SK-N-SH (cell line): ENCODE data around the gene USP32. TPM values are rescaled to one million over a fixed set of nuclear protein-coding genes. Genes with fewer than 3 reads are reported as not detected.
"Not testable (repeated sequence)": the region's sequence is repeated elsewhere in the genome, so short reads cannot be mapped to it uniquely, and the experiment has no call there.

Source experiments
- CTCF ChIA-PET: fragments of 300-600, 350-600 bp; formaldehyde crosslinking; extraction: SDS; loops from one replicate; lab custom pipeline; 2021; lab: Yijun Ruan, JAX
- POLR2A ChIA-PET: fragments of 350-600 bp; sonication (Branson Sonifier 250); formaldehyde crosslinking; extraction: SDS; loops from one replicate; lab custom pipeline; 2020; ENCODE audit warnings: antibody characterized with exemption, inconsistent platforms; lab: Yijun Ruan, JAX
- DNase-seq: peaks from one replicate; pipeline ENCODE4 v3.0.0; 2012
- H2AFZ ChIP-seq: fragments of 200-600 bp; sonication (generic); 2 replicates; pipeline ENCODE4 v1.8.1; 2016; ENCODE audit warnings: antibody characterized with exemption, mild to moderate bottlenecking, low read depth
- H3F3A ChIP-seq: fragments of 200-600 bp; sonication (generic); replicated peaks from 2 replicates; pipeline ENCODE3; 2016; ENCODE audit warnings: antibody characterized with exemption, mild to moderate bottlenecking; ENCODE audit not compliant: insufficient read depth
- H3K27ac ChIP-seq, 2 experiments: fragments of 200-500 bp in 1 of 2; fragments of 200-600 bp in 1 of 2; sonication (Bioruptor generic) in 1 of 2; sonication (generic), shearing (Covaris generic) in 1 of 2; 2 replicates each; pipeline versions ENCODE4 v1.5.1 to v1.6.1; 2014 to 2016; ENCODE audit warnings: low read depth in 2 of 2, inconsistent platforms in 1 of 2, low read length in 1 of 2, mild to moderate bottlenecking in 1 of 2, mixed read lengths in 1 of 2
- H3K27me3 ChIP-seq: fragments of 200-600 bp; sonication (generic), shearing (Covaris generic); 2 replicates; pipeline ENCODE4 v1.6.1; 2016; ENCODE audit warnings: mixed run types; ENCODE audit not compliant: insufficient read depth
- H3K36me3 ChIP-seq, 2 experiments: fragments of 200-500 bp in 1 of 2; fragments of 200-600 bp in 1 of 2; sonication (Bioruptor generic) in 1 of 2; sonication (generic) in 1 of 2; replicated peaks in 1 of 2; 2 replicates each; pipeline versions ENCODE3 to v1.5.1; 2014 to 2016; ENCODE audit warnings: low read length in 1 of 2, mild to moderate bottlenecking in 1 of 2; ENCODE audit not compliant: insufficient read depth in 2 of 2, control insufficient read depth in 1 of 2
- H3K4me1 ChIP-seq, 2 experiments: fragments of 200-500 bp in 1 of 2; fragments of 200-600 bp in 1 of 2; sonication (Bioruptor generic) in 1 of 2; sonication (generic), shearing (Covaris generic) in 1 of 2; 2 replicates each; pipeline versions ENCODE4 v1.5.1 to v1.6.1; 2014 to 2016; ENCODE audit warnings: low read depth in 1 of 2, low read length in 1 of 2, mixed run types in 1 of 2; ENCODE audit not compliant: insufficient read depth in 2 of 2, control insufficient read depth in 1 of 2
- H3K4me2 ChIP-seq: fragments of 200-600 bp; sonication (generic), shearing (Covaris generic); 2 replicates; pipeline ENCODE4 v1.6.1; 2017; ENCODE audit warnings: mixed run types
- H3K4me3 ChIP-seq, 2 experiments: fragments of 200-500 bp in 1 of 2; fragments of 200-600 bp in 1 of 2; sonication (Bioruptor generic) in 1 of 2; sonication (generic), shearing (Covaris generic) in 1 of 2; 2 replicates each; pipeline versions ENCODE4 v1.5.1 to v1.8.1; 2014 to 2016; ENCODE audit warnings: low read depth in 2 of 2, inconsistent platforms in 1 of 2, low read length in 1 of 2, mild to moderate bottlenecking in 1 of 2, mixed read lengths in 1 of 2, moderate library complexity in 1 of 2
- H3K79me2 ChIP-seq: fragments of 200-600 bp; sonication (generic); 2 replicates; pipeline ENCODE4 v1.8.1; 2017; ENCODE audit warnings: mild to moderate bottlenecking; ENCODE audit not compliant: insufficient read depth
- H3K9ac ChIP-seq: fragments of 200-600 bp; sonication (generic); 2 replicates; pipeline ENCODE4 v1.6.1; 2017; ENCODE audit warnings: mixed run types
- H3K9me2 ChIP-seq: fragments of 200-600 bp; sonication (generic); 2 replicates; pipeline ENCODE4 v1.6.1; 2017; ENCODE audit warnings: mixed run types
- H3K9me3 ChIP-seq: fragments of 200-600 bp; sonication (generic); 2 replicates; pipeline ENCODE4 v1.6.1; 2017; ENCODE audit warnings: mixed run types, mild to moderate bottlenecking, moderate library complexity
- H4K20me1 ChIP-seq: fragments of 200-600 bp; sonication (generic); 2 replicates; pipeline ENCODE4 v1.6.1; 2017; ENCODE audit warnings: mild to moderate bottlenecking, mixed run types; ENCODE audit not compliant: insufficient read depth
- CHD2 ChIP-seq: fragments of 150-350 bp; IDR thresholded peaks from 2 replicates; pipeline ENCODE4 v1.6.1; 2018; ENCODE audit warnings: low read length; ENCODE audit not compliant: partially characterized antibody
- ELF1 ChIP-seq: IDR thresholded peaks from 2 replicates; pipeline ENCODE4 v1.4.0; 2012
- FOSL2 ChIP-seq: IDR thresholded peaks from 2 replicates; pipeline ENCODE4 v1.4.0; 2012; ENCODE audit warnings: low read depth, mild to moderate bottlenecking, moderate library complexity, borderline replicate concordance
- FOXJ3 ChIP-seq: sonication (generic); formaldehyde crosslinking; IDR thresholded peaks from 2 replicates; pipeline ENCODE4 v1.5.1; 2020; ENCODE audit warnings: mild to moderate bottlenecking, missing genetic modification reagents
- JUND ChIP-seq: IDR thresholded peaks from 2 replicates; pipeline ENCODE4 v1.4.0; 2012
- NFIC ChIP-seq: IDR thresholded peaks from 2 replicates; pipeline ENCODE4 v1.4.0; 2012; ENCODE audit warnings: borderline replicate concordance
- NRF1 ChIP-seq: IDR thresholded peaks from 2 replicates; pipeline ENCODE4 v1.6.1; 2012; ENCODE audit warnings: low read depth, mild to moderate bottlenecking, low read length
- POLR2AphosphoS5 ChIP-seq: IDR thresholded peaks from 2 replicates; pipeline ENCODE4 v1.6.1; 2012; ENCODE audit warnings: low read depth, low read length
- RAD21 ChIP-seq: IDR thresholded peaks from 2 replicates; pipeline ENCODE4 v1.6.1; 2012; ENCODE audit warnings: mild to moderate bottlenecking, low read length
- RCOR1 ChIP-seq: fragments of 150-350 bp; IDR thresholded peaks from 2 replicates; pipeline ENCODE4 v1.6.1; 2017; ENCODE audit warnings: antibody characterized with exemption, low read length
- SMC3 ChIP-seq: IDR thresholded peaks from 2 replicates; pipeline ENCODE4 v1.6.1; 2012; ENCODE audit warnings: low read depth, low read length, improper control_type of control experiment
- TAF1 ChIP-seq: IDR thresholded peaks from 2 replicates; pipeline ENCODE4 v1.6.1; 2012; ENCODE audit warnings: low read depth, mild to moderate bottlenecking, low read length, moderate library complexity, borderline replicate concordance
- TCF12 ChIP-seq: IDR thresholded peaks from 2 replicates; pipeline ENCODE4 v1.4.0; 2012
- TEAD4 ChIP-seq: IDR thresholded peaks from 2 replicates; pipeline ENCODE4 v1.4.0; 2012; ENCODE audit warnings: mild to moderate bottlenecking, borderline replicate concordance; ENCODE audit not compliant: insufficient read depth
- WGBS: methylation state at CpG from one replicate; pipeline ENCODE4 v1.1.6; 2017; ENCODE audit warnings: low lambda C conversion rate; 5-methylcytosine and 5-hydroxymethylcytosine counted together
- polyA plus RNA-seq, 3 experiments: library from polyadenylated mRNA; depleted of rRNA; stranded (reverse); fragments of >200 nt; gene quantifications; 2 replicates each; pipeline ENCODE4 v1.2.3, GENCODE V29; 2012
- TF ChIP-seq, protein P1 (sequence below): IDR thresholded peaks from 2 replicates; pipeline ENCODE4 v1.4.0; 2012; ENCODE audit warnings: low read depth
- TF ChIP-seq, protein P2 (sequence below): IDR thresholded peaks from 2 replicates; pipeline ENCODE4 v1.6.1; 2012; ENCODE audit warnings: mild to moderate bottlenecking, low read depth, low read length, moderate library complexity
- TF ChIP-seq, protein P3 (sequence below): fragments of 150-350 bp; IDR thresholded peaks from 2 replicates; pipeline ENCODE4 v1.6.1; 2017; ENCODE audit warnings: antibody characterized with exemption, low read length, low read depth, borderline replicate concordance
- TF ChIP-seq, protein P4 (sequence below): fragments of 200-600 bp; sonication (generic); IDR thresholded peaks from 2 replicates; pipeline ENCODE4 v1.6.1; 2017; ENCODE audit warnings: antibody characterized with exemption, mild to moderate bottlenecking, moderate library complexity
- TF ChIP-seq, protein P5 (sequence below): IDR thresholded peaks from 2 replicates; pipeline ENCODE4; 2012
- TF ChIP-seq, protein P6 (sequence below): IDR thresholded peaks from 2 replicates; pipeline ENCODE4 v1.4.0; 2012; ENCODE audit warnings: low read depth, borderline replicate concordance

Gene USP32
- polyA plus RNA-seq, 1 of the 3 experiments (the other 2 are of a cell fraction) = 25.6 TPM

DNA sequence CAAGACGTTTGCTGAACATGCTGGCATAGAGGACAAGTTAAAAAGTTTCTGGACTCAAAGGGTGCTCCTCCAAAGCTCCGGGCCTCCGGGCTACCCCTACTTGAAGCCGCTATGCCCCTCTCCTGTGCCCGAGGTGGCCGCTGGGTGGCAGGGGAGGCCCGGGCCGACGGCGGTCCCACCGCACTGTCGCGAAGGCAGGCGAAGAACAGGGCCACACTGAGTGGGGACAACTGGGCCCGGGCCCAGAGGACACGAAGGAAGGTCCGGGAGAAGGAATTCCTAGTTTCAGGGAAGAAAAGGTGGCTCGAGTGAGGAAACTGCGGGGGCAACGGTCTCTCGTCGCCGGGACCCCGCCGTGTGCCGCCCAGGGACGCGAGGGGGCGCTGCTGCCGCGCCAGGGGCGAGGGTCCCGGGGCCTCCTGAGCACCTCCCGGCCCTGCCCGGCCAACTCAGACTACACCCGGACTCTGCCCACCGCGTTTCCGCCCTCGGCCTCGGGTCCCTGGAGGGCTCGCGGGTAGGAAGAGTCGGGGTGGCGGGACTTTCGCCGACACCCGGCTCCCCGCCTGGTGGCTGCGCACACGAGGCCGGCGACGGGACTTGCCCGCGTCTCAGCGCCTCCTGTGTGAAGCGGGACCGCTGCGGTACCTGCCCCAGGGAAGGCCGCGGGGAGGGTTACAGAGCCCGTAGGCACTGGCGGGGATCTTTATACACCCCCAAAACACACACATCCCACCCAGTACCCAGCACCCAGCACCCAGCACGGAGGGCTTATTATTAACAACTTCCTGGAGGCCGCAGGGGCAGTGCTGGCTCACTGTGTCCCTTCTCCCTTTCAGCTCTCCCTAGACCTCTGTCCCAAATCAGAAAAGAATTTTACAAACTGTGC is 29.6 kb upstream of the USP32 start (continued):
- TF ChIP-seq, protein P1, sequence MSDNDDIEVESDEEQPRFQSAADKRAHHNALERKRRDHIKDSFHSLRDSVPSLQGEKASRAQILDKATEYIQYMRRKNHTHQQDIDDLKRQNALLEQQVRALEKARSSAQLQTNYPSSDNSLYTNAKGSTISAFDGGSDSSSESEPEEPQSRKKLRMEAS = no peak
- TF ChIP-seq, protein P2, sequence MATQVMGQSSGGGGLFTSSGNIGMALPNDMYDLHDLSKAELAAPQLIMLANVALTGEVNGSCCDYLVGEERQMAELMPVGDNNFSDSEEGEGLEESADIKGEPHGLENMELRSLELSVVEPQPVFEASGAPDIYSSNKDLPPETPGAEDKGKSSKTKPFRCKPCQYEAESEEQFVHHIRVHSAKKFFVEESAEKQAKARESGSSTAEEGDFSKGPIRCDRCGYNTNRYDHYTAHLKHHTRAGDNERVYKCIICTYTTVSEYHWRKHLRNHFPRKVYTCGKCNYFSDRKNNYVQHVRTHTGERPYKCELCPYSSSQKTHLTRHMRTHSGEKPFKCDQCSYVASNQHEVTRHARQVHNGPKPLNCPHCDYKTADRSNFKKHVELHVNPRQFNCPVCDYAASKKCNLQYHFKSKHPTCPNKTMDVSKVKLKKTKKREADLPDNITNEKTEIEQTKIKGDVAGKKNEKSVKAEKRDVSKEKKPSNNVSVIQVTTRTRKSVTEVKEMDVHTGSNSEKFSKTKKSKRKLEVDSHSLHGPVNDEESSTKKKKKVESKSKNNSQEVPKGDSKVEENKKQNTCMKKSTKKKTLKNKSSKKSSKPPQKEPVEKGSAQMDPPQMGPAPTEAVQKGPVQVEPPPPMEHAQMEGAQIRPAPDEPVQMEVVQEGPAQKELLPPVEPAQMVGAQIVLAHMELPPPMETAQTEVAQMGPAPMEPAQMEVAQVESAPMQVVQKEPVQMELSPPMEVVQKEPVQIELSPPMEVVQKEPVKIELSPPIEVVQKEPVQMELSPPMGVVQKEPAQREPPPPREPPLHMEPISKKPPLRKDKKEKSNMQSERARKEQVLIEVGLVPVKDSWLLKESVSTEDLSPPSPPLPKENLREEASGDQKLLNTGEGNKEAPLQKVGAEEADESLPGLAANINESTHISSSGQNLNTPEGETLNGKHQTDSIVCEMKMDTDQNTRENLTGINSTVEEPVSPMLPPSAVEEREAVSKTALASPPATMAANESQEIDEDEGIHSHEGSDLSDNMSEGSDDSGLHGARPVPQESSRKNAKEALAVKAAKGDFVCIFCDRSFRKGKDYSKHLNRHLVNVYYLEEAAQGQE = no peak
- TF ChIP-seq TAF1 (peak; percentile 28; the same call in 1 of the 2 replicates), RCOR1 (no peak), FOSL2 (no peak), CHD2 (no peak), ELF1 (no peak), FOXJ3 (no peak), NFIC (no peak), NRF1 (no peak), SMC3 (peak; percentile 57), TEAD4 (no peak), TCF12 (no peak), JUND (no peak), RAD21 (peak; percentile 66), POLR2AphosphoS5 (no peak)
- TF ChIP-seq, protein P3, sequence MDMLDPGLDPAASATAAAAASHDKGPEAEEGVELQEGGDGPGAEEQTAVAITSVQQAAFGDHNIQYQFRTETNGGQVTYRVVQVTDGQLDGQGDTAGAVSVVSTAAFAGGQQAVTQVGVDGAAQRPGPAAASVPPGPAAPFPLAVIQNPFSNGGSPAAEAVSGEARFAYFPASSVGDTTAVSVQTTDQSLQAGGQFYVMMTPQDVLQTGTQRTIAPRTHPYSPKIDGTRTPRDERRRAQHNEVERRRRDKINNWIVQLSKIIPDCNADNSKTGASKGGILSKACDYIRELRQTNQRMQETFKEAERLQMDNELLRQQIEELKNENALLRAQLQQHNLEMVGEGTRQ = no peak
- TF ChIP-seq, protein P4, sequence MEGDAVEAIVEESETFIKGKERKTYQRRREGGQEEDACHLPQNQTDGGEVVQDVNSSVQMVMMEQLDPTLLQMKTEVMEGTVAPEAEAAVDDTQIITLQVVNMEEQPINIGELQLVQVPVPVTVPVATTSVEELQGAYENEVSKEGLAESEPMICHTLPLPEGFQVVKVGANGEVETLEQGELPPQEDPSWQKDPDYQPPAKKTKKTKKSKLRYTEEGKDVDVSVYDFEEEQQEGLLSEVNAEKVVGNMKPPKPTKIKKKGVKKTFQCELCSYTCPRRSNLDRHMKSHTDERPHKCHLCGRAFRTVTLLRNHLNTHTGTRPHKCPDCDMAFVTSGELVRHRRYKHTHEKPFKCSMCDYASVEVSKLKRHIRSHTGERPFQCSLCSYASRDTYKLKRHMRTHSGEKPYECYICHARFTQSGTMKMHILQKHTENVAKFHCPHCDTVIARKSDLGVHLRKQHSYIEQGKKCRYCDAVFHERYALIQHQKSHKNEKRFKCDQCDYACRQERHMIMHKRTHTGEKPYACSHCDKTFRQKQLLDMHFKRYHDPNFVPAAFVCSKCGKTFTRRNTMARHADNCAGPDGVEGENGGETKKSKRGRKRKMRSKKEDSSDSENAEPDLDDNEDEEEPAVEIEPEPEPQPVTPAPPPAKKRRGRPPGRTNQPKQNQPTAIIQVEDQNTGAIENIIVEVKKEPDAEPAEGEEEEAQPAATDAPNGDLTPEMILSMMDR = peak; percentile 100
- TF ChIP-seq, protein P5, sequence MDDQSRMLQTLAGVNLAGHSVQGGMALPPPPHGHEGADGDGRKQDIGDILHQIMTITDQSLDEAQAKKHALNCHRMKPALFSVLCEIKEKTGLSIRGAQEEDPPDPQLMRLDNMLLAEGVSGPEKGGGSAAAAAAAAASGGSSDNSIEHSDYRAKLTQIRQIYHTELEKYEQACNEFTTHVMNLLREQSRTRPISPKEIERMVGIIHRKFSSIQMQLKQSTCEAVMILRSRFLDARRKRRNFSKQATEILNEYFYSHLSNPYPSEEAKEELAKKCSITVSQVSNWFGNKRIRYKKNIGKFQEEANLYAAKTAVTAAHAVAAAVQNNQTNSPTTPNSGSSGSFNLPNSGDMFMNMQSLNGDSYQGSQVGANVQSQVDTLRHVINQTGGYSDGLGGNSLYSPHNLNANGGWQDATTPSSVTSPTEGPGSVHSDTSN = no peak
- TF ChIP-seq, protein P6, sequence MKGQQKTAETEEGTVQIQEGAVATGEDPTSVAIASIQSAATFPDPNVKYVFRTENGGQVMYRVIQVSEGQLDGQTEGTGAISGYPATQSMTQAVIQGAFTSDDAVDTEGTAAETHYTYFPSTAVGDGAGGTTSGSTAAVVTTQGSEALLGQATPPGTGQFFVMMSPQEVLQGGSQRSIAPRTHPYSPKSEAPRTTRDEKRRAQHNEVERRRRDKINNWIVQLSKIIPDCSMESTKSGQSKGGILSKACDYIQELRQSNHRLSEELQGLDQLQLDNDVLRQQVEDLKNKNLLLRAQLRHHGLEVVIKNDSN = no peak

DNA sequence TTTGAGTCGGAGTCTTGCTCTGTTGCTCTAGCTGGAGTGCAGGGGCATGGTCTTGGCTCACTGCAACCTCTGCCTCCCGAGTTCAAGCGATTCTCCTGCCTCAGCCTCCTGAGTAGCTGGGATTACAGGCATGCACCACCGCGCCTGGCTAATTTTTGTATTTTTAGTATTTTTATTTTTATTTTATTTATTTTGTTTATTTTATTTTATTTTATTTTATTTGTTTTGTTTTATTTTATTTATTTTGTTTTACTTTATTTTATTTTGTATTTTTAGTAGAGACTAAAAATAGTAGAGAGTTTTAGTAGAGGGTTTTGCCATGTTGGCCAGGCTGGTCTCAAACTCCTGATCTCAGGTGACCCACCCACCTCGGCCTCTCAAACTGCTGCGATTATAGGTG is 27.9 kb upstream of the USP32 start:
- H3K79me2 ChIP-seq, H3K27ac ChIP-seq, POLR2A ChIA-PET, H3K9ac ChIP-seq, H3F3A ChIP-seq, H3K9me2 ChIP-seq, H3K4me3 ChIP-seq, H3K36me3 ChIP-seq, H3K9me3 ChIP-seq, H3K4me2 ChIP-seq, DNase-seq, H2AFZ ChIP-seq, H3K4me1 ChIP-seq, H3K27me3 ChIP-seq, H4K20me1 ChIP-seq: not testable (repeated sequence)
- CTCF ChIA-PET = interaction anchor here (0.6 to 7.4 kb wide), 5 partner anchors 9 to 278 kb away, joined by 3 to 128 read pairs (median 9); no protein-coding TSS in a partner anchor
- 91% methylated on average over 7 of the region's 7 CpGs for WGBS
